H4 (cell line): ENCODE results near the gene ADAMTS3. TPM values are rescaled to one million over a fixed set of nuclear protein-coding genes. Genes with fewer than 3 reads are reported as not detected.

Experiments used
- DNase-seq: peaks from one replicate; pipeline ENCODE4 v3.0.0-alpha.2; 2015; ENCODE audit warnings: low spot score
- total RNA-seq: library from RNA; depleted of rRNA; stranded (reverse); fragments of >200 nt; shearing (Covaris generic); gene quantifications from 2 replicates; pipeline ENCODE4 v1.2.3, GENCODE V29; 2014

The ADAMTS3 gene
- total RNA-seq, 1 experiment from 2014 or later = 7.6 TPM

DNA sequence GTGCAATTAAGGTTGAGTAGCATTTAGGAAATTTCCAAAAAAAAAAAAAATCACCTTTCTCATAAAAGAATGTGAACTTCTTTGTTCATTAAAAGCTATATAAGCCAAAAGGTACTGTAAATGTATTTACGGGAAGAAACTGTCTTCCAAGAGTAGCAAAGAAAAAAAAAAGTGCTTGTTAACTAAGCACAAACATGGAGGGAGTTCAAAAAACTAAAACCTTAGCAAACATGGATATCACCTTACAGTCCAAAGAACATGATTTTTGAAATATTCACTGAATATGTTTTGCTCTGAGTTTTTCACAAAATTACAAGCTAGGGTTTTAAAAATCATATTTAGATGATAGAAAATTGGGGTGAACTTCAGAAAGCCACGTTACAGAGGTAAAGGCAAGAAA is 217.5 kb downstream of the ADAMTS3 start:
- no peak for DNase-seq

GRCh38 chr4:72348701-72349100 is 220.3 kb downstream of the ADAMTS3 start:
- DNase-seq = no peak

DNA sequence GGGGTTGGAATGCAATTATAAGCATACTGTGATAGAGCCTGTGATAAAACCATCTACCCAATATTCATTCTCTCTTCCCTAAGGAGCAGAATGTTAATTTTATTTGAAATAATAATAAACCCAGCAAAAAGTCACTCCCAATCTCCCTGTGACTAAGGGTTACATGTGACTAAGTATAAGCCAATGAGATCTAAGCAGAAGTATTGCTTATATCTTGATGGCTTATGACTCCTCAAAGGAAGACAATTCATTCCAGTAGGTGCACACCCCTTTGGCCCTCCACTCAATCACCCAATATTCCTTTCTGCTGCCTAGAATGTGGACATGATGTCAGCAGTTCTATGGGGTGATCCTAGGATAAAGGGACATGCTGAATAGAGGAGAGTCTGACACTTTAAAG is 224.6 kb downstream of the ADAMTS3 start:
- no peak for DNase-seq

DNA sequence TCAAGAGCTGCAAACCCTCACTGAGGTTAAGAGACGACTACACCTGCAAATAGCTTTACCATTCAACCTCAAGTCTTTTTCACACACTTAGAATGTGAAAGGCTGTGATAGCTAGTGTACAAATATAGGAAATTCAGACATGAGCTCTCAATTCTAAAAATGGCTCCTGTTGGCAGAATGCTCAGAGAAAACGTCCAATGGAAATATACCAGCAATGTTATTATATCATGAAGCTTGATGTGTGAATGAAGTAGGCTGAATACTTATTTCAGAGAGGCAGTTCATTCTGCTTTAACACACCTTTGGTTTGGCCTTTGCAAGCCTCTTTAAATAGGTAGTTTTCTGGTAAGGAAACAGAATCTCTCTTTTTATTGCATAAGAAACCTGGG is 227.6 kb downstream of the ADAMTS3 start:
- no peak for DNase-seq

DNA sequence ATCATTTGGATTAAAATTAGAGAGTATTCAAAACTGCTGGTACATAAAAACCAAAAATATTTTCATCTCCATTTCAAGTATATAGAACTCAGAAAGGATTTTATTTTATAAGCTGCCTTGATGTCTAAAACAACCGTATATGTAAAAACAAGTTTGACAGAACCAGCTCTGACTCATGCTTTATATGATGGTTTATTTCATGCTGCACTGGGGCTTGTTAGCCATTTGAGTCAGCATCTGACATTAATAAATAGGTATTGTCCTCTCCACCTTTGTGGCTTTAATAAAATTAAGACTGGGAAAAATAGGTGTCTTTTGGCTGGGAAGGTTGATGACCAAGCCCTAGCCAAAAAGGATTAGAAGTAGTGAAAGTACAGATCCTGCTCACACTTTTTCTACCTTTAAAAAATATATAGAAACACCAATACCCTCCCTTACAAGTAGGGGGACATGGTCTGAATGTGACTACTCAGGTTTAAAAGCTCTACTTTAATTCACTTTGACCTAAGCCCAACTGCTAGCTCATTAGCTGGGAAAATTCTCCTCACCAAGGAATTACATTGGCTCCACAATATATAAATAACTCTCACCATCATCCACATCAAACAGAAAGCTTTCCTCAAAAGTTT is 228.1 kb downstream of the ADAMTS3 start:
- DNase-seq = no peak

- no peak for DNase-seq
These were observed 231.0 kb downstream of the ADAMTS3 start for GRCh38 chr4:72338060-72338459.

DNA sequence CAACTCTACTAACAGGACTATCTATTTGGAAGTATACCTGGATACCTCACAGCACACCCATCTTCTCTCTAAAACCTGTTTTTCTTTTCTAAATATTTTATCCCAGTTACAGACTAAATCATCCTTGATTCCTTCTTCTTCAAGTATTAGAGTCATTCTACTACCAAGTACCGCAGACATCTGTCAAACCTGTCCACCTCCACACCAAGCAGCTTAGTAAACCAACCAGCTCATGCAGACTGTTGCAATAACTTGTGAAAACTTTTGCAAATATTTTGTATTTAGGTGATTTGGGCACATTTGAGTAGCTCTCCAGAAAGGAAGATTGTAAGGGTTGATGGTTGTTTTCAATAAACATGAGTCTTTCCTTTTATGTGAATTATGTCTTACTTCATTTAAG is 238.6 kb downstream of the ADAMTS3 start:
- DNase-seq = no peak

DNA sequence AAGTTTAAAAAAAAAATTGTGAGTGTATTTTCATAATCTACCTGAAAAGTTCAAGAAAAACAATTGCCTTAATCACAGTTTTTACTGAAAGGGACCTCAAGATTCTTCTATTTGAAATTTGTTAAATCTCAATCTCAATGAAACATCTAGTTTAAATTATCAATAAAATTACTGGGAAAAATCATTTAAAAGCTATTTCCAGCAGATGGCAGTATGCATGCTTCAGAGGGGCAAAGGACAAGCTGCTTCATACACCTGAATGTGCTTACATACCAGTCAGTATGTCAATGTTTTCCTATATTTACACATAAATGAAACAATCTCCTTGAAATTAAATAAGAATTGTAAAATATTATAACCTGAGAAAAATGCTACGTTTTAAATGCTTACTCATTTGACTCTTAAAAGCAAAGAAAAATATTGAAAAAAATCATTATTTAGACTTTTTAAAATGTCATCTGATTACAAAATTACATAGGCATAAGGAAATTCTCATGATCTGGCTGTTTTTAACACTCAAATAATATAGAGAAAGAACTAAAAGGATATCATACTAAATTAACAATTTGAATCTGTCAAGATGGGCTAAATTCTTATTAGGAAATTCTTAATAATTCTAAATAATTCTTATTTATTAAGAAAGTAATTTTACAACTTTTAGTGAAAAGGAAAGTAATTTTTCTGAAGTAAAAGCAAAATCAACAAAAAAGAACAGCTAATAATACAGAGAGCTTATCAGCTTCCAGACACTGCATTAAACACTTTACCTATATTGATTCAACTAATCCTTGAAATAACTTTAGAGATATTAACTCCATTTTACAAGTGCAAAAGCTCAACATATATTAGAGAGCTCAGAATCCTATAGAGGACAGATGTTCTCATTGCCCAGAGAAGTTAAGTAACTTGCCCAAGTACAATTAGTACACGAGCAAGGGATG is 242.1 kb downstream of the ADAMTS3 start:
- peak; percentile 49 for DNase-seq

DNA sequence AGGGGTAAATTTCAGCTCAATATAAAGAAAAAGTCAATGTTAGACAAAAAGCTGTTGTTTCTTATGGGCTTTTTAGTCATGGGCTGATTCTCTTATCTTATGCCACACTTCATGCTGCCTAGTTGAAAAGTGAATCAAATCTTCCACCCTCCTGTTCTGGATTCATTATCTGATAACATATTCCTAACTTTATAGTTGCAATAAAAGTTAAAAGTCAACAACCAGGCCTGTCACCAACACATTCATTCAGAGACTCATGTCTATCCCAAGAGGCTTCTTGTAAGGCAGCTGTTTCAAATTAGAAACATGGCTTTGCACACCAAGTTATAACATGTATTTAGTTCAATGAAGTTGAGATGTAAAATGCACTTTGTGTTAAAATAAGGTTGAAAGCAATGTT is 243.8 kb downstream of the ADAMTS3 start:
- no peak for DNase-seq

DNA sequence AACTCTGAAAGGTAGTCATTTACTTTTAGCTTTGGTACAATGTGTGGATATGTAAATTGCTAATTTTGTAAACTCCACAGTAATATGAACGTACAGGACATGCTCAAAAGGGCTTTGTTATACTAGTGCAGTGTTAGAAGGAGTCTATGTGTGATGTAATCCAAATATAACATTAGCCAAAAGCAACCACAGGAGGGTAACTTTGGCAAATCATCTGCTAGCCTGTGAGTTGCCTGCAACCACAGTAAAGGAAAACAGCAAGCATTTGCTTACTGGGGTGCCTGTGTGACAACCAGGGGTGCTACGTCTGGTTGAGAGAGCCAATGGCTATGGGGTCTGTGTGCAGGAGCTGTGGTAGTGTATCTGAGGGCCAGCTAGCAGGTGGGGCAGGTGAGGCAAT is 245.8 kb downstream of the ADAMTS3 start:
- DNase-seq = peak; percentile 14

DNA sequence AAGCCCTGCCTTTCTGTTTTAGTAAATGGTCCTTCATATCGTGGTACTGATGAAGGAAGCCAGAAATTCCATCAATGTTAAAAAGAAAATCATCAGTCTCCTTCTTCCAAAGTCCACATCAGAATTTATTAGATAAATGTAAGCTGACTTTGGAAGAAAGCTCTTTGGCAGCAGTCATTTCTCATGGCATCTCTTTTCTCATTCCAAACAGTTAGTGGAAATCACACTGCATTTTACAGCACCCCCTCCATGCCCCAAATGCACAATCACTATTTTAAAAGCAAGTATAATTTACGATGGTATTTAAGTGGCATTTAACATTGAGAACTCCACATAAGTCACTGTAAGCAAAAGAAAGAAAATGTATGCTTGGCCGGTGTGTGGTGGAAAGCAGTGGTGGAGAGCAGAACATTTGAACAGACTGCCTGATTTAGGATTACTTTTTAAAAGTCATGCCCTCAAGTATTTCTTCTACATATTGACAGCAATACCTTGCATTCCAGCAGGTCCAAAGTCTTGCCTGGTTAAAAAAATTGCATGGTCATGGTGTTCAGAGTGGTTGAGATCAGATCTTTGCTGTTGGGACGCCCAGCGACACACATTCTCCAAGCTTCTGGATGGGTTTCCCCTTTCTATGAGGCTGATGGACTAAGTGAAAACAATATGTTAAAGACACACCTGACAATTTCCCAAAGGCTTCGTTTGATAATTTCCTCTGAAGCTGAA is 248.6 kb downstream of the ADAMTS3 start:
- DNase-seq = no peak

- peak; percentile 31 for DNase-seq
These were observed 249.4 kb downstream of the ADAMTS3 start for GRCh38 chr4:72319601-72320021.

DNA sequence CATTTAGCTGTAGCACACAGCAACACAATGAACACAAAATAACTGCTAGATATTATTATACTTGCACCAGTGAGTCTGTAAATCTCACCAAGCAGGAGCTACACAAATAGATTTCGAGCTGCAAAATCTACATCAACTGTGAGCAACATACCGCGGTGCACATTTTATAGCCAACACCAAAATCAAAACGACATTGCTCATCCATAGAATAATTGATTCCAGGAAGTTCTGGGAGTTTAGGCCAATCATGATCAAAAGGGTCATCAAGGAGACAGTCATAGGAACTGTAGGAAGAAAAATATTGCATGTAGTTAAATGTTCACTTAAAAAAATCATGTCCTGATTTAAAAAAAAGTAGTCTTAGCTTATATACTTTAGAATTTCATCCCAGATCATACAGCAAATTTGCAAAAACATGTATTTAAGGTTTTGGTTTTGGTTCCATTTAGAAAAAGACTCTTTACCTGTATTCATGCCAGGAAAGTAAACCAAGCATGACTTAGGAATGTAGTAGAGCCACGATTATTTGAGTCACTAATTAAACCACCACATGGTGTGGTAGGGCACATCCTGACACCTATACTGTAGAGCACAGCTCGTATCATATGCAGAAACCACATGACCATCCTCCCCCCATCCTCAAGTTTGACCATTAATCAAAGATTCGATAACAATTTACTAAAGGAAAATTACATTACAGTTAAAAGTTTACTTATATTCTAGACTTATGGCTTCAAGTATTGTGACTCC is 250.4 kb downstream of the ADAMTS3 start:
- DNase-seq = no peak

DNA sequence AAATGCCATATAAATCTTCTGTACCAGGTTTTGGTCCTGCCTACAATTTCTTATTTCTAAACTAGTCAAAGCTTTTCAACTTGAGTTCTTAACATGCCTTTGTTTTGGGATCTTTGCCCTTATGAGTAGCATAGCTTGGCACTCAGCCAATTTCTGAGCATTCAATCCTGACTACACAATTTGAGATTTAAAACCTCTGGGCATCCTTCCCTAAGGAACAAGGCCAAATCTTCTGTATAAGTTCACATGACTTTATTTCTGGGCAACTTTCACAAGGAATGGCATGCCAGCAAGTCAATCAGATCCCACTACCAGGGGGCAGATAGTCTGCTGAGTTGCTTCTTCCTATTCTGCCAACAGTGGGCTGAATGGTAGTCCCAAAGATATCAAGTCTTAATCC is 254.2 kb downstream of the ADAMTS3 start:
- peak; percentile 56 for DNase-seq

GRCh38 chr4:72313121-72313520 is 255.9 kb downstream of the ADAMTS3 start:
- DNase-seq = no peak

DNA sequence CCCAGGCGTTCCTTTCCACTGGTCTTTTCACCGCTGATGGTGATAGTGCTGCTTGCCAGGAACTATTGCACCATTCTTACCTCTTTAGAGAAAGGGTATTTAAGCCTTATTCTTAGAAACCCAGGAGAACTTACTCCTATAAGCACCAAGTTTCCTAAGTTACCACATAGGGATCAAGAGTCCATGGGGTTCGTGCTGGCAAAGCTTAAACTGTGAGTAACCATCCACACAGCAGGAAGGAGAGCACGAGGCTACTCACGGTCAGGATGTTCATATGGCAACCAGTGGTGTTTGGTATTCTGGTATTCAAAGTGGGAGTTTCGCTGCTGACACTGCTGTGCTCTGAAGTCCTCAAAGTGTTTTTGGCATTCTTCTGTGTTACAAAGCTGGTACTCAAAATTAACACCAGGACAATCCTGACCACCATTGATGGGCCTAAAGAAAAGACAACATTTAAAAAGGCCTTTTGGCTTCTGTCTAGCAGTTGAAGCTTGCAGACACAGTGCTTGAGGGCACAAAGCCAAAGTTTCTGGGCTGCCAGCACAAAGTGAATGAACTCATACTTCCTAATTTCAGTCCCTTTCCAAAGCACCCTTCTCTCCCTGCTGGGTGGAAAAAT is 256.9 kb downstream of the ADAMTS3 start:
- peak; percentile 94 for DNase-seq

GRCh38 chr4:72311291-72311690 is 257.7 kb downstream of the ADAMTS3 start:
- no peak for DNase-seq

DNA sequence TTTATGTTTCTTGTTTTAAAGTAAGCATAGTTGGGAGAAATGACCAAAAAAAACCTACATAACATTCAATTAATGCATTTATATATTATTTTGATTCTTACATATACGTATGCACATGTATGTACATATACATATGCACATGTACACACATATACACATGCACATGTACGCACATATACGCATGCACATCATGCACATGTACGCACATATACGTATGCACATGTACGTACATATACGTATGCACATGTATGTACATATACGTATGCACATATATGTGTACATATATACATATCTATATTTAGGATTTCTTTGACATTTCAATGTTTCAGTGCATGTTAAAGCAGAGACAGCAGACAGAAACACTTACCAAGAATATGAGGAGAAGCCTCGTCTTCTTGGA is 263.4 kb downstream of the ADAMTS3 start:
- DNase-seq = no peak

- no peak for DNase-seq
These were observed 263.9 kb downstream of the ADAMTS3 start for GRCh38 chr4:72305080-72305479.

DNA sequence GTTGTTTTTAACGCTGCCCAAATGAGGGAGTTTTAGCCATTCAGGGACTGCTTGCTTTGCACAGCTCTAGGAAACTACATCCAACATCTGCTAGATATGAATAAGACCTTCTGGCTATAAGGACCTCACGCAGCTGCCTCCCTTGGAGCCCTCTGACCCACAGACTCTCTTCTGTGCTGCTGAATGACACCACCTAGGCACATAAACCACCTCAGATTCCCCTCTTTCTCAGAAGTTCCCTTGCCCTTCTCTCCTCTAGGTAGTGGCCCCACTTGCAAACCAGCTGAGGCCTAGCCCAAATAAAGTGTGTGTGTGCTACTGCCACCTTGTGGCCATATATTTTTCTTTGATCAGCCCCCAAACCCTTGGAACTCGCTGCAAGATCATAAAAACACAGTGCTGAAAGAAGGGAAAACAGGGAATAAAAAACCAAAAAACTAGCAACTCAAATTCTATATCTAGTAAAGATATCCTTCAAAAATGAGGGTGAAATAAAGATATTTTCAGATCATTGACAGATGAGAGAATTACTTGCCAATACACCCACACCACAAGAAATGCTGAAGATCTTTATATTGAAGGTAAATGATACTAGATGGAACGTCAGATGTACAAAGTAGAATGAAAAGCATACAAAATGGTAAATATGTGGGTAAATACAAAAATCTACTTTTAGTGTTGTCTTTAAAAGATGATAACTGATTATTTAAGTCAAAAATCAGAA is 265.9 kb downstream of the ADAMTS3 start:
- peak; percentile 28 for DNase-seq

GRCh38 chr4:72301759-72302158 is 267.3 kb downstream of the ADAMTS3 start:
- DNase-seq = no peak
